Measurements from ENCODE around the gene MIOS.
"Not testable (repeated sequence)": the region's sequence is repeated elsewhere in the genome, so short reads cannot be mapped to it uniquely, and the experiment has no call there.

MIOS gene

DNA sequence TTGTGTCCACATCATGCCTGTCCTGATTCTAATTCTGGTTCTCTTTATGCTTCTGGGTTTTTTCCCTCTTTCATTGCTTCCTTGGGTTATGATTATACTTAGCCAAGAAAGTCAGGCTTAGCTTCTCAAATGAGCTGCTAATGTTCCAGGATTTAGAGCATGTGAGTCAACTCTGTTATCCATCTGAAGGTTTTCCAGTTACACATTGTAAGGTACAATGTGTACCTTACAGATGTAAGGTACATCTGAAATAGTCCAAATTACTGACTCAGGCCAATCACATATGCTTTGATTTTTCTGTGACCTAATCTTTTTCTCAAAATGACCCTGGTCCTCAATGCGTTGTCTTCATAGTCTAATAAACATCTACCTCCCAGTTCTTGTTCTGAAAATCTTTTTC, 13.3 kb upstream of the MIOS start:
- no peaks in the 10 kb centered on the region for H3K4me1 ChIP-seq (ENCODE audit: control insufficient read depth in 2 of 2, insufficient read depth in 2 of 2, low read length in 2 of 2)
- H3K9me3 ChIP-seq (ENCODE audit: control insufficient read depth in 2 of 2, low read length in 2 of 2): no peaks in the 10 kb centered on the region
- no peaks in the 10 kb centered on the region for H3K36me3 ChIP-seq (ENCODE audit: control insufficient read depth in 2 of 2, insufficient read depth in 2 of 2, low read length in 2 of 2)
- H3K4me3 ChIP-seq (ENCODE audit: low read length in 2 of 2): no peak overlapping the region
- no peak overlapping the region for H3K9ac ChIP-seq (ENCODE audit: low read depth in 1 of 2, low read length in 2 of 2)
- H3K27me3 ChIP-seq (ENCODE audit: control insufficient read depth in 2 of 2, insufficient read depth in 2 of 2, low read length in 2 of 2): no peaks in the 10 kb centered on the region
- no peak overlapping the region for H3K27ac ChIP-seq (ENCODE audit: low read depth in 2 of 2, low read length in 2 of 2)

DNA sequence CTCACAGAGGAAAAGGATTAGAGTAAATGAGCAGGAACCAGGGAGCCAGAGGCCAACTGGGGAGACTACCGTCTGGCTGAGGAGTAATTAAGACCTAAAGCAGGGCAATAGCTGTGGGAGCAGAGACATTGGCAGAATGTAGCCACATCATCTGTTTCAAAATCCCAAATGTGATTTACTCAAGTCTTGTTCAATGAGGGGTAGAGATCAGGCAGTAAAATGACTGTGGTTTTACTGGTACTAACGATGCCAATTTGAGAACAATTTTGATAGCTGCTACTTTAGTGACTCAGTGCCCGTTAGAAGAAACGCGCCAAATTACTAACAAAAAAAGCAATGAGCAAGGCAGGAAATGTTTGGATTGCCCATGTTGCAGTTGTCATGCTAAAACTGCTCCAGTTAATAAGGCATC, 12.7 kb upstream of the MIOS start:
- H3K27ac ChIP-seq (ENCODE audit: low read depth in 2 of 2, low read length in 2 of 2): no peak overlapping the region
- no peaks in the 10 kb centered on the region for H3K27me3 ChIP-seq (ENCODE audit: control insufficient read depth in 2 of 2, insufficient read depth in 2 of 2, low read length in 2 of 2)
- H3K4me1 ChIP-seq (ENCODE audit: control insufficient read depth in 2 of 2, insufficient read depth in 2 of 2, low read length in 2 of 2): no peaks in the 10 kb centered on the region
- no peak overlapping the region for H3K9ac ChIP-seq (ENCODE audit: low read depth in 1 of 2, low read length in 2 of 2)
- no peaks in the 10 kb centered on the region for H3K9me3 ChIP-seq (ENCODE audit: control insufficient read depth in 2 of 2, low read length in 2 of 2)
- no peaks in the 10 kb centered on the region for H3K36me3 ChIP-seq (ENCODE audit: control insufficient read depth in 2 of 2, insufficient read depth in 2 of 2, low read length in 2 of 2)
- no peak overlapping the region for H3K4me3 ChIP-seq (ENCODE audit: low read length in 2 of 2)

DNA sequence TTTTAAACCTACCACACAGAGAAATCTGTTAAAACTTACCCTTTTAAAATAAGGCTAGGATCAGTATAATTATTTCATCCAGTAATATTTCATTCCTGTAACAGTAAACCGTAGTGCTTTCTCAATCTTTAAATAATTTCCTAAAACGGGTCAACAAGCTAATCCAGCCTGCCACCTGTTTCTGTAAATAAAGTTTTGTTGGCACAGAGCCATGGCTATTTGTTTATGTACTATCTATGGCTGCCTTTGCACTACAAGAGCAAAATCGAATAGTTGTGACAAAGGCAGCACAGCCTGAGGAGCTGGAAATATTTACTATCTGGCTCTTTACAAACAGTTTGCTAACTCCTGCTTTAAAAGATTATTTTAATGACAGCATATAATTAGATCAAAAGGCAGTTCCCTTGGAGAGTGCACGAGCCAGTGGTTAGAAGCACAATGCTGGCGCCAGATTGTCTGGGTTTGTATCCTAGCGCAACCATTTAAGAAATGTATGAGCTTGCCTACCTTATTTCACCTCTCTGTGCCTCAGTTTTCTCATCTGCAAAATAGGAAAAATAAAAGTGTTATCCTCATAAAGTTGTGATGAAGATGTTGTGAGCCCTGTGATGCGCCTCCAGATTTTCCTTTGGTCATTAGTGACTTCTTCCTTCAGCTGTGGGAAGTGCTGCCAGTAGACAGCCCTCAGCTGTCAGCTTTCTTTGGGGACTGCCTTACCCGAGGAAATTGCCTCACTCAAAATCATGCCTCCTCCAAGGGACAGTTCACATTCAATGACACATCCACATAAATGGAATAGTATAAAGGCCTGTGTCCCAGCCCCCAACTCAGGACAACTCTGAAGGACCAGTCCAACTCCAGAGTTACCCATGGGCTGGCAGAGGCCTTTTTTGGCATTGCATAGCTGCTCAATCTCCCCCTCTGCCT, 11.8 kb upstream of the MIOS start:
- H3K4me1 ChIP-seq (ENCODE audit: control insufficient read depth in 2 of 2, insufficient read depth in 2 of 2, low read length in 2 of 2): no peaks in the 10 kb centered on the region
- H3K27me3 ChIP-seq (ENCODE audit: control insufficient read depth in 2 of 2, insufficient read depth in 2 of 2, low read length in 2 of 2): no peaks in the 10 kb centered on the region
- H3K9me3 ChIP-seq (ENCODE audit: control insufficient read depth in 2 of 2, low read length in 2 of 2): no peaks in the 10 kb centered on the region
- H3K9ac ChIP-seq (ENCODE audit: low read depth in 1 of 2, low read length in 2 of 2): no peak overlapping the region
- H3K4me3 ChIP-seq (ENCODE audit: low read length in 2 of 2): no peak overlapping the region
- no peak overlapping the region for H3K27ac ChIP-seq (ENCODE audit: low read depth in 2 of 2, low read length in 2 of 2)
- no peaks in the 10 kb centered on the region for H3K36me3 ChIP-seq (ENCODE audit: control insufficient read depth in 2 of 2, insufficient read depth in 2 of 2, low read length in 2 of 2)

DNA sequence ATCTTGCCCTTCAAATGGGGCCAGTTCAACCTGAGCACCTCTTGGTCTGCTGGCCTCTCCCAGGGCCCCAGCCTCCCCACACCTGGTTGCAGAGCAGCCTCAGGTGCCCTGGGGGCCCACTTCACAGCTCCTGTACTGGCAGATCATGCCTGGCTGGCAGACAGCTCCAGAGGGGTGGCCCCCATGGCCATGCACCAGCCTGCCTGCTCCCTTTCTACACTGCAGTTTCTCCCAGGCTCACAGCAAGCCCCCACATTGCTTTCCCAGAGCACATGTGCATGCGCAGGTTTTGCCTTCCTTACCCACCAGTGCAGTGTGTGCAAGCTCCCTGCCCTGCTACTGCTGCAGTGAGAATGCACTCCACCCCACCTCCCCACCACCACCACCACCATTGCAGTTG, 9.8 kb upstream of the MIOS start:
- Histone ChIP-seq H3K27me3 (ENCODE audit: control insufficient read depth in 2 of 2, insufficient read depth in 2 of 2, low read length in 2 of 2) (no peaks in the 10 kb centered on the region), H3K36me3 (ENCODE audit: control insufficient read depth in 2 of 2, insufficient read depth in 2 of 2, low read length in 2 of 2) (no peaks in the 10 kb centered on the region), H3K27ac (ENCODE audit: low read depth in 2 of 2, low read length in 2 of 2) (no peak overlapping the region), H3K4me3 (ENCODE audit: low read length in 2 of 2) (no peak overlapping the region), H3K9ac (ENCODE audit: low read depth in 1 of 2, low read length in 2 of 2) (no peak overlapping the region), H3K9me3 (ENCODE audit: control insufficient read depth in 2 of 2, low read length in 2 of 2) (no peaks in the 10 kb centered on the region), H3K4me1 (ENCODE audit: control insufficient read depth in 2 of 2, insufficient read depth in 2 of 2, low read length in 2 of 2) (no peaks in the 10 kb centered on the region)

DNA sequence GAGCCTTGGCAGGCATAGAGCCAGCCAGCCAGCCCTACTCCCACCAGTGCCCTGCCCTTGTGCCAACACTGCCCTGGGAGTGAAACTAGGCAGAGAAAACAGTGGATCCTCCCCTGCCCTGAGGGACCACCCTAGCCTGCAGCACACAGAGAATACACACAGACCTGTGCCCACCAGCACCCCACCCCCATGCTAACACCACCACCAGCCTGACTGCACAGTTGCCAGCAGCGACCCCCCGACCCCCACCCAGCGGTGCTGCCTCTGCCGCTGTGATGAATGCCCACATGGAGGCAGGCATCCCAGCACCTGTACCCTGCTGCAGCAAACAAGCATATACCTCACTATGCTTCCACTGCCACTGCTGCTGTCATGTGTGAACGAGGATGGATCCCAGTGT, 9.4 kb upstream of the MIOS start:
- Histone ChIP-seq H3K4me3 (ENCODE audit: low read length in 2 of 2) (no peak overlapping the region), H3K36me3 (ENCODE audit: control insufficient read depth in 2 of 2, insufficient read depth in 2 of 2, low read length in 2 of 2) (no peaks in the 10 kb centered on the region), H3K9ac (ENCODE audit: low read depth in 1 of 2, low read length in 2 of 2) (no peak overlapping the region), H3K9me3 (ENCODE audit: control insufficient read depth in 2 of 2, low read length in 2 of 2) (no peaks in the 10 kb centered on the region), H3K4me1 (ENCODE audit: control insufficient read depth in 2 of 2, insufficient read depth in 2 of 2, low read length in 2 of 2) (no peaks in the 10 kb centered on the region), H3K27me3 (ENCODE audit: control insufficient read depth in 2 of 2, insufficient read depth in 2 of 2, low read length in 2 of 2) (no peaks in the 10 kb centered on the region), H3K27ac (ENCODE audit: low read depth in 2 of 2, low read length in 2 of 2) (no peak overlapping the region)

DNA sequence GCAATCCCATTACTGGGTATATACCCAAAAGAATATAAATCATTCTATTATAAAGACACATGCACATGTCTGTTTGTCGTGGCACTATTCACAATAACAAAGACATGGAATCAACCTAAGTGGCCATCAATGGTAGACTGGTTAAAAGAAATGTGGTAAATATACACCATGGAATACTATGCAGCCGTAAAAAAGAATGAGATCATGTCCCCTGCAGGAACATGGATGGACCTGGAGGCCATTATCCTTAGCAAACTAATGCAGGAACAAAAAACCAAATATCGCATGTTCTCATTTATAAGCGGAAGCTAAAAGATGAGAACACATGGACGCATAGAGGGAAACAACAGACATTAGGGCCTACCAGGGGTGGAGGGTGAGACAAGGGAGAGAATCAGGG, 5.1 kb upstream of the MIOS start:
- not testable (repeated sequence) for H3K27ac ChIP-seq (ENCODE audit: low read depth in 2 of 2, low read length in 2 of 2); H3K9me3 ChIP-seq (ENCODE audit: control insufficient read depth in 2 of 2, low read length in 2 of 2); H3K4me1 ChIP-seq (ENCODE audit: control insufficient read depth in 2 of 2, insufficient read depth in 2 of 2, low read length in 2 of 2)

DNA sequence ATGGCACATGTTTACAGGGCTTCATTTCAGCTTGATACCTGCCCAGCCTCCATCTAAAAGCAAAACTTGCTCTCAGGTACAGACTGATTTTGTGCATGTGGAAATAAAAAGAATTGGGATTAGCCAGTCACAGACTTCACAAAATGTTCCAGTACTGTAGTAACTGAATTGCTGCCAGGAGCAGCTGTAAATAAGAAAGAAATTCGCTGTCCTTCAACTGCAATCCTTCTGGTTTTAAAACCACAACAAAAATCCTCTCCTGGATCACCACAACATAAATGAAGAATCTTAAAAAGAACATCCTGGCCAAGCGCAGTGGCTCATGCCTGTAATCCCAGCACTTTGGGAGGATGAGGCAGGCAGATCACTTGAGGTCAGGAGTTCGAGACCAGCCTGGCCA, 3.9 kb upstream of the MIOS start:
- H3K36me3 ChIP-seq (ENCODE audit: control insufficient read depth in 2 of 2, insufficient read depth in 2 of 2, low read length in 2 of 2): no peaks in the 10 kb centered on the region
- H3K27ac ChIP-seq (ENCODE audit: low read depth in 2 of 2, low read length in 2 of 2): no peak overlapping the region
- H3K4me1 ChIP-seq (ENCODE audit: control insufficient read depth in 2 of 2, insufficient read depth in 2 of 2, low read length in 2 of 2): peaks cover 5 to 6% of the 10 kb centered on the region in 2 donors
- no peak overlapping the region for H3K9ac ChIP-seq (ENCODE audit: low read depth in 1 of 2, low read length in 2 of 2)
- no peaks in the 10 kb centered on the region for H3K27me3 ChIP-seq (ENCODE audit: control insufficient read depth in 2 of 2, insufficient read depth in 2 of 2, low read length in 2 of 2)
- H3K4me3 ChIP-seq (ENCODE audit: low read length in 2 of 2): no peak overlapping the region
- H3K9me3 ChIP-seq (ENCODE audit: control insufficient read depth in 2 of 2, low read length in 2 of 2): no peaks in the 10 kb centered on the region

More for the DNA sequence above, 5.1 kb upstream of the MIOS start:
- not testable (repeated sequence) for H3K9ac ChIP-seq (ENCODE audit: low read depth in 1 of 2, low read length in 2 of 2); H3K27me3 ChIP-seq (ENCODE audit: control insufficient read depth in 2 of 2, insufficient read depth in 2 of 2, low read length in 2 of 2); H3K4me3 ChIP-seq (ENCODE audit: low read length in 2 of 2); H3K36me3 ChIP-seq (ENCODE audit: control insufficient read depth in 2 of 2, insufficient read depth in 2 of 2, low read length in 2 of 2)

DNA sequence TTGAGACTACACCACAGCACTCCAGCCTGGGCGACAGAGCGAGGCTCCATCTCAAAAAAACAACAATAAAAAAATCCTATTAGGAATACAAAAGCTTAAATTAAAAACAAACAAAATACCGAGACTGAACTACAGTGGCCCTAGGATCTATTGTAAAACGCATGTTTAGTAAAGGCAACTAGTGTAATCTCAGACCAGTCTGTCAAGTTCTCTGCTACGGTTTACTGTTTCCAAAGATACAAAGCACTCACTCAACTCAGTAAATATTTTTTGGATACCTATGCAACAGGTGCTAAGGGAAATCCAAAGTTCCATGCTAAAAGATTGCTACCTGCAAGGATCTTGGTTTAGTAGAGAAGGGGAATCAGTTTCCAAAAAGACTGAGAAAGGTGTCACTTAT, 3.4 kb upstream of the MIOS start:
- no peaks in the 10 kb centered on the region for H3K36me3 ChIP-seq (ENCODE audit: control insufficient read depth in 2 of 2, insufficient read depth in 2 of 2, low read length in 2 of 2)
- no peak overlapping the region for H3K27ac ChIP-seq (ENCODE audit: low read depth in 2 of 2, low read length in 2 of 2)
- no peak overlapping the region for H3K4me3 ChIP-seq (ENCODE audit: low read length in 2 of 2)
- no peaks in the 10 kb centered on the region for H3K27me3 ChIP-seq (ENCODE audit: control insufficient read depth in 2 of 2, insufficient read depth in 2 of 2, low read length in 2 of 2)
- no peak overlapping the region for H3K9ac ChIP-seq (ENCODE audit: low read depth in 1 of 2, low read length in 2 of 2)
- H3K9me3 ChIP-seq (ENCODE audit: control insufficient read depth in 2 of 2, low read length in 2 of 2): no peaks in the 10 kb centered on the region
- H3K4me1 ChIP-seq (ENCODE audit: control insufficient read depth in 2 of 2, insufficient read depth in 2 of 2, low read length in 2 of 2): peaks cover 6 to 11% of the 10 kb centered on the region in 2 donors

DNA sequence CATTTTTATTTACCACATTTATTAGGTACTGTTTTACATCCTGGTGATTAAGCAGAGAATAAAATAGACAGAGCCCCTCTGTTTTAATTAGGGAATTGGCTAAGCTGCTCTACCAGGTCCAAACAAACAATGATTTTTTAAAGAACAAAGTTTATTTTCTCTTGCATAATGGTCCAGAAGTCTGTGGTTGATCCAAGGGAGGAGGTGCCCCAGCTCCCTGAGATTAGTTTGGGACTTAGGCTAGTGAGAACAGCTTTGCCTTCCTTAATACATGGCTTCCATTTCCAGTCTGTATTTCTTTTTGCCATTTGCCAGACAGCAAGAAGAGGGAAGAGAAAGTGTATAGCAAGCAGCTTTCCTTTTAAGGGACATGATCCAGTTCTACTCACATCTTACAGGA, 2.9 kb upstream of the MIOS start:
- Histone ChIP-seq H3K36me3 (ENCODE audit: control insufficient read depth in 2 of 2, insufficient read depth in 2 of 2, low read length in 2 of 2) (no peaks in the 10 kb centered on the region), H3K27me3 (ENCODE audit: control insufficient read depth in 2 of 2, insufficient read depth in 2 of 2, low read length in 2 of 2) (no peaks in the 10 kb centered on the region), H3K4me3 (ENCODE audit: low read length in 2 of 2) (no peak overlapping the region), H3K9ac (ENCODE audit: low read depth in 1 of 2, low read length in 2 of 2) (no peak overlapping the region), H3K9me3 (ENCODE audit: control insufficient read depth in 2 of 2, low read length in 2 of 2) (no peaks in the 10 kb centered on the region), H3K4me1 (ENCODE audit: control insufficient read depth in 2 of 2, insufficient read depth in 2 of 2, low read length in 2 of 2) (peaks cover 11% of the 10 kb centered on the region in 2 donors), H3K27ac (ENCODE audit: low read depth in 2 of 2, low read length in 2 of 2) (no peak overlapping the region)

DNA sequence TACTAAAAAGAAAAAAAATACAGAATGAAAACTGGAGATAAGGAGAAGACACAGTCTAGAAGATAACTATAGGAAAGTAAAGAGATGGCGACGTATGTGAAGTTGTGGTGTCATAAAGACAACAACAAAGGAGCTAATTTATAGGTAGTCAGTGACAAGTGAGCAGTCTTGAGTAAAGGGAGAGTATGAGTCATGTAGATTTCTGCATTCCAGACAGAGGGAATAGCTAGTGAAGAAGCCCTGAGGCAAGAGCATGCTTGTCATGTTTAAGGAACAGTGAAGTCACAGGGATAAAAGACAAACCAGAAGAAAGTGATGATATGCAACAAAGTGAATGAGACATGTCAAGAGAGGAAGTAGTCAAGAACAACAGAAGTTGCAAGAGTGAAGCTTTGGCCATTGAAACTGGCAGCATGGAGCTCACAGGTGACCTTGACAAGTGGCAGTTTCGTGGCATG, 2.3 kb upstream of the MIOS start:
- Histone ChIP-seq H3K4me3 (ENCODE audit: low read length in 2 of 2) (no peak overlapping the region), H3K27ac (ENCODE audit: low read depth in 2 of 2, low read length in 2 of 2) (no peak overlapping the region), H3K27me3 (ENCODE audit: control insufficient read depth in 2 of 2, insufficient read depth in 2 of 2, low read length in 2 of 2) (no peaks in the 10 kb centered on the region), H3K9me3 (ENCODE audit: control insufficient read depth in 2 of 2, low read length in 2 of 2) (no peaks in the 10 kb centered on the region), H3K9ac (ENCODE audit: low read depth in 1 of 2, low read length in 2 of 2) (no peak overlapping the region), H3K36me3 (ENCODE audit: control insufficient read depth in 2 of 2, insufficient read depth in 2 of 2, low read length in 2 of 2) (no peaks in the 10 kb centered on the region), H3K4me1 (ENCODE audit: control insufficient read depth in 2 of 2, insufficient read depth in 2 of 2, low read length in 2 of 2) (peaks cover 11% of the 10 kb centered on the region in 2 donors)

All from mucosa of rectum (tissue), 2 donors.